MM.1S (cell line): ENCODE results near the gene CD320.

Source experiments
- EZH2phosphoT487 ChIP-seq: fragments of 300-600 bp; sonication (generic); IDR thresholded peaks from 2 replicates; pipeline ENCODE4 v1.6.1; 2018; ENCODE audit warnings: antibody characterized with exemption, low read length
- TF ChIP-seq, protein P1 (sequence below): fragments of 300-600 bp; sonication (generic); IDR thresholded peaks from 2 replicates; pipeline ENCODE4 v1.5.1; 2016; ENCODE audit warnings: antibody characterized with exemption, low read length, mixed read lengths

GRCh38 chr19:8342316-8342683, 34.1 kb upstream of the CD320 start:
- TF ChIP-seq EZH2phosphoT487 = no peak
- TF ChIP-seq, protein P1, sequence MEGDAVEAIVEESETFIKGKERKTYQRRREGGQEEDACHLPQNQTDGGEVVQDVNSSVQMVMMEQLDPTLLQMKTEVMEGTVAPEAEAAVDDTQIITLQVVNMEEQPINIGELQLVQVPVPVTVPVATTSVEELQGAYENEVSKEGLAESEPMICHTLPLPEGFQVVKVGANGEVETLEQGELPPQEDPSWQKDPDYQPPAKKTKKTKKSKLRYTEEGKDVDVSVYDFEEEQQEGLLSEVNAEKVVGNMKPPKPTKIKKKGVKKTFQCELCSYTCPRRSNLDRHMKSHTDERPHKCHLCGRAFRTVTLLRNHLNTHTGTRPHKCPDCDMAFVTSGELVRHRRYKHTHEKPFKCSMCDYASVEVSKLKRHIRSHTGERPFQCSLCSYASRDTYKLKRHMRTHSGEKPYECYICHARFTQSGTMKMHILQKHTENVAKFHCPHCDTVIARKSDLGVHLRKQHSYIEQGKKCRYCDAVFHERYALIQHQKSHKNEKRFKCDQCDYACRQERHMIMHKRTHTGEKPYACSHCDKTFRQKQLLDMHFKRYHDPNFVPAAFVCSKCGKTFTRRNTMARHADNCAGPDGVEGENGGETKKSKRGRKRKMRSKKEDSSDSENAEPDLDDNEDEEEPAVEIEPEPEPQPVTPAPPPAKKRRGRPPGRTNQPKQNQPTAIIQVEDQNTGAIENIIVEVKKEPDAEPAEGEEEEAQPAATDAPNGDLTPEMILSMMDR = no peak
